GM12801 (cell line): ENCODE results near the gene CSNK1A1L.

Source experiments
- TF ChIP-seq, protein P1 (sequence below): IDR thresholded peaks from one replicate; pipeline ENCODE4 v1.5.1; 2011; ENCODE audit warnings: control low read depth; ENCODE audit not compliant: insufficient read length; ENCODE audit errors: extremely low read depth

CSNK1A1L gene

DNA sequence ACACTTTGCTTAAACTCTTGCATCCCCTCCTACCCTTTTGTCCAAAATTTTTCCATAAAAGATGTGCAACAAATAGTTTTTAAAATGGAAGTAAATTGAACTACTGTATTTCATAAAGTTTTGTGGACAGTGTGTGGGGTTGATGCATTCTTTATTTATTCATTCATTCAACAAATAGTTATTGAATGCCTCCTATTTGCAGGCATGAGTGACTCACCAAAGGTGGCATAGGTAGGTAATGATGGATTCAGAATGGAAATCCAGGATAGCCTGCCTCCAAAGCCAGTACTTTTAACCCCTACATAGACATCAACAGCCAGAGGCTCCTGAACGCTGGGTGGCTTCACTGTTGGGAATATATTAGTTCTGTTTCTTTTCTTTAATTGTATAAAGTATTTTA lies 2.4 kb upstream of the CSNK1A1L start:
- TF ChIP-seq, protein P1, sequence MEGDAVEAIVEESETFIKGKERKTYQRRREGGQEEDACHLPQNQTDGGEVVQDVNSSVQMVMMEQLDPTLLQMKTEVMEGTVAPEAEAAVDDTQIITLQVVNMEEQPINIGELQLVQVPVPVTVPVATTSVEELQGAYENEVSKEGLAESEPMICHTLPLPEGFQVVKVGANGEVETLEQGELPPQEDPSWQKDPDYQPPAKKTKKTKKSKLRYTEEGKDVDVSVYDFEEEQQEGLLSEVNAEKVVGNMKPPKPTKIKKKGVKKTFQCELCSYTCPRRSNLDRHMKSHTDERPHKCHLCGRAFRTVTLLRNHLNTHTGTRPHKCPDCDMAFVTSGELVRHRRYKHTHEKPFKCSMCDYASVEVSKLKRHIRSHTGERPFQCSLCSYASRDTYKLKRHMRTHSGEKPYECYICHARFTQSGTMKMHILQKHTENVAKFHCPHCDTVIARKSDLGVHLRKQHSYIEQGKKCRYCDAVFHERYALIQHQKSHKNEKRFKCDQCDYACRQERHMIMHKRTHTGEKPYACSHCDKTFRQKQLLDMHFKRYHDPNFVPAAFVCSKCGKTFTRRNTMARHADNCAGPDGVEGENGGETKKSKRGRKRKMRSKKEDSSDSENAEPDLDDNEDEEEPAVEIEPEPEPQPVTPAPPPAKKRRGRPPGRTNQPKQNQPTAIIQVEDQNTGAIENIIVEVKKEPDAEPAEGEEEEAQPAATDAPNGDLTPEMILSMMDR: no peak

DNA sequence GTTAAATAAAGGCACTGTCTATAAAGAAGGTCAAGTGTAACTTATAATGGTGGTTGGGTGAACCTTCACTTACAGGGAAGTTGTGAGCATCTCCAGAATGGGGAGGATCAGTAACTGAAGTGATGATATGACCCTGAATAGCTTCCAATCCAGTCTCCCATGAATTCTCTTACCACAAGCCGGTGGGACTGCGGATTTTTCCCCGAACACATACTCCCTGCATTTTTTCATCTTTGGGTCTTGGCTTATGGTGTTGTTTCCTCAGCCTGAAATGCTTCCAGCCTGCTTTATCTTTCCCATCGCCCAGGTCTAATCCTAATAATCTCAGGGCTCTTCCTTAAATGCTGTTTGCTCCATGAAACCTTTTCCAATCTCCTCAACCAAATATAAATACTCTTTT lies 2.0 kb upstream of the CSNK1A1L start:
- TF ChIP-seq, protein P1: no peak

DNA sequence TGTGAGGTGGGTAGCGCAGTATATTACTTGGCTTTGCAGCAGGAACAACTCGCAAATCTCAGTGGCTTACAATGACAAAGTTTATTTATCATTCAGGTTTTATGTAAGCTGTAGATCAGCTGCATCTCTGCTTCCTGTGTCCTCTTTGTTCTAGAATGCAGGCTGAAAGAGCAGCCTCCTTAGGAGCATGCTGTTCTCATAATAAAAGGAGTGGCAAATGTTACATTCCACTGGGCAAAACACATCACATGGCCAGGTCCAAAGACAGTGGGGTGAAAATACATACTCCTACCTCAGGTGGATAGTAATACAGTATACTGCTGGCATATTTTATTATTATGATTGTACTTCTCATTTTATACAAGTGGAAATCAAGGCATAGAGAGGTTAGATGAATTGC lies 1.2 kb upstream of the CSNK1A1L start:
- TF ChIP-seq, protein P1: no peak

DNA sequence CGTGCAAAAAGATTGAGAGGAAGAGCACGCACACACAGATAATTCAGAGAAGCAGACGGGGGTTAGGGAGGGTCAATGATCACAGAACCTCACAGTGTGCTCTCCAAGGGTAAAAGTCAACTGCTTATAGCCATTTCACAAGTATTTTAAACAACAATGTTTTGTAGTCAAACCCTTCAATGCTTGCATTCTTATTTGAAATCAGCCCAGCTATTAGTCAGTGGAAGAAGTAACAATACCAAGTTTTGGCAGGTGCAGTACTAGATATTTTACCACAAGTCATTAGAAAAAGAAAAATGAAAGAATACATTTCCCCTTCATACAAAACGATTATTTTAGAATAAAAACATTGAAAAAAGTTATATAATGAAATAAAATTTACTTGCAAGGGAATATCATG lies 2.6 kb downstream of the CSNK1A1L start:
- TF ChIP-seq, protein P1: no peak

DNA sequence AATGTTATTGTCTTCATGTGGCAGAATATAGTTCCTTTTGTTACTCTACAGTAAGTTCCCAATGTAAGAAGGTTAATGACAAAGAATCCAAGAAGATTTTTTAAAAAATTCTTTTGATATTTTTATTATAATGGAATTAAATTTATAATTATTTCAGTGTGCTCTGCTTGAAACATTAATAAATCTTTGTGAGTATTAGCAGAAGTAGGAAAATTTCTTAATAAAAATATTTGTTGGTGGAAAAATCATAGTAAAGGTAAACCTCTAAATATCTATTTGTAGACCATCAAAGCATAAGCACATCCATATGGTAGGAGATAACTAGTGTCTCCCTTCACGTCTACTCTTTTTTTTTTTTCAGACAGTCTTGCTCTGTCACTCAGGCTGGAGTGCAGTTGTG lies 4.3 kb downstream of the CSNK1A1L start:
- TF ChIP-seq, protein P1: no peak

DNA sequence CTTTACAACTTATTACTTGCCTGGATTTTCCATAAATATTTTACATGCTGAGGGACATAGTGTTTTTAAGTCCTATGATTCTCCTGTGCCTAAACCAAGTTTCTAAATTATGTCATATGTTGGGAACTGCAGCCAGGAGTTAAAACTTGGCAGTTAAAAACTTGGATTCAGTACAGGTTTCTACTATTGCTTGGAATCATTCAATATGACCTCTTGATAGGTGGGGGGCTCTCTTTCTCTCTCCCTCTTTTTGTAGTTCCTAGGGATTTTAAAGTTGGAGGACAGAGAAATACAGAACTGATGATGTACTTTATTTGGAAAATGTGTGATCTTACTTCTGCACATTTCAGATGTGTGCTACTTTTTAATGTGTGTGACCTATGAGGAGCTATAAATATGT lies 4.7 kb downstream of the CSNK1A1L start:
- TF ChIP-seq, protein P1: no peak

DNA sequence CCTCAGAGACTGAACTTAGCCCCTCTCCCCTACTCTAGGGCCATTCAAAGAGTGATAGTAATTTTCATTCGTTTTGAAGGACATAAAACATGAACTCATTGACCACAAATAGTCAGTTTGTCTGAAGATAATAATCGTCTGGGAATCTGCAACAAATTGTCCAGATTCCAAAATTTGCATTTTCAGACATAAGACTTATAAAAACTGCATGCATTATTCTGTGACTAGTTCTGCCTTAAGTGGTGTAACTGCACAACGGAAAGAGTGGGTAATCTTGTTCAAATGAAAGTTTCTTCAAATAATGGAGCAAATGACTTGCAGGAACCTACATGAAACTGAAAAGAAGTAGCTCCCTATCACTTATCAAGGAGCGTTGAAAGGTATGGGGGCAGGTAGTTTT lies 8.4 kb downstream of the CSNK1A1L start:
- TF ChIP-seq, protein P1: no peak

DNA sequence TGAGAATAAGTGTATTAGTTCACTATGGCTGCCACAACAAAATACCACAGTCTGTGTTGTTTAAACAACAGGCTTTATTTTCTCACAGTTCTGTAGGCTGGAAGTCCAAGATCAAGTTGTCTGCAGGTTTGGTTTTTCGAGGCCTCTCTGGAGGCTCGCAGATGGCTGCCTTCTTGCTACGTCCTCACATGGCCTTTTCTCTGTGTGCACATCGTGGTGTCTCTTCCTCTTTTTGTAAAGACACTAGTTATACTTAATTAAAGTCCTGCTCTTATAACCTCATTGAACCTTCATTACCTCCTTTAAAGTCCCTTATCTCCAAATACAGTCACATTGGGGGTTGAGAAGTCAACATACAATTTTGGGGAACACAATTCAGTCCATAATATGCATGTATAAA lies 10.6 kb downstream of the CSNK1A1L start:
- TF ChIP-seq, protein P1: no peak
